Nephron progenitor cell (in vitro differentiated cells): Measurements from ENCODE around the gene PLA2G4F.

Experiments
- DNase-seq: peaks from one replicate; pipeline ENCODE4 v3.0.0; 2021
- H3K27ac Mint-ChIP-seq: 2 replicates; pipeline ENCODE4 v1.8.0; 2021; ENCODE audit warnings: mild to moderate bottlenecking, moderate library complexity, mixed read lengths
- H3K27me3 Mint-ChIP-seq: 2 replicates; pipeline ENCODE4 v1.8.0; 2021; ENCODE audit warnings: mild to moderate bottlenecking, low read depth, mixed read lengths; ENCODE audit not compliant: poor library complexity
- H3K36me3 Mint-ChIP-seq: 2 replicates; pipeline ENCODE4 v1.8.0; 2021; ENCODE audit warnings: low read depth, mixed read lengths
- H3K4me1 Mint-ChIP-seq: 2 replicates; pipeline ENCODE4 v1.8.0; 2021; ENCODE audit warnings: mixed read lengths
- H3K4me3 Mint-ChIP-seq: 2 replicates; pipeline ENCODE4 v1.8.0; 2021; ENCODE audit warnings: mild to moderate bottlenecking, moderate library complexity, mixed read lengths
- H3K9me3 Mint-ChIP-seq: 2 replicates; pipeline ENCODE4 v1.8.0; 2021; ENCODE audit warnings: mild to moderate bottlenecking, moderate library complexity, mixed read lengths
- CTCF ChIP-seq: fragments of 200-600 bp; sonication (generic); IDR thresholded peaks from 2 replicates; pipeline ENCODE4 v1.5.0; 2021; ENCODE audit warnings: antibody characterized with exemption

PLA2G4F gene

GRCh38 chr15:42194513-42194912 lies 38.1 kb upstream of the PLA2G4F start:
- H3K4me1 Mint-ChIP-seq: no peaks in the 10 kb centered on the region
- DNase-seq: no peak
- no peak overlapping the region for H3K4me3 Mint-ChIP-seq
- H3K9me3 Mint-ChIP-seq: peaks cover 22% of the 10 kb centered on the region
- no peak for TF ChIP-seq CTCF
- H3K36me3 Mint-ChIP-seq: peaks cover 67% of the 10 kb centered on the region
- H3K27ac Mint-ChIP-seq: no peak overlapping the region
- H3K27me3 Mint-ChIP-seq: no peaks in the 10 kb centered on the region

GRCh38 chr15:42193383-42193782 lies 36.9 kb upstream of the PLA2G4F start:
- Mint-ChIP-seq H3K27me3 (no peaks in the 10 kb centered on the region), H3K4me3 (no peak overlapping the region), H3K9me3 (peaks cover 22% of the 10 kb centered on the region), H3K36me3 (peaks cover 65% of the 10 kb centered on the region), H3K4me1 (no peaks in the 10 kb centered on the region), H3K27ac (no peak overlapping the region)
- no peak for TF ChIP-seq CTCF
- no peak for DNase-seq

- DNase-seq: no peak
- no peak for TF ChIP-seq CTCF
- H3K36me3 Mint-ChIP-seq: peaks cover 66% of the 10 kb centered on the region
- H3K9me3 Mint-ChIP-seq: peaks cover 17% of the 10 kb centered on the region
- no peaks in the 10 kb centered on the region for H3K4me1 Mint-ChIP-seq
- H3K27me3 Mint-ChIP-seq: no peaks in the 10 kb centered on the region
- H3K4me3 Mint-ChIP-seq: no peak overlapping the region
- no peak overlapping the region for H3K27ac Mint-ChIP-seq
Measured at GRCh38 chr15:42191610-42192346, 35.3 kb upstream of the PLA2G4F start.

- peaks cover 6% of the 10 kb centered on the region for H3K9me3 Mint-ChIP-seq
- H3K4me3 Mint-ChIP-seq: no peak overlapping the region
- no peaks in the 10 kb centered on the region for H3K27me3 Mint-ChIP-seq
- no peak overlapping the region for H3K27ac Mint-ChIP-seq
- TF ChIP-seq CTCF: no peak
- no peaks in the 10 kb centered on the region for H3K4me1 Mint-ChIP-seq
- DNase-seq: no peak
- H3K36me3 Mint-ChIP-seq: peaks cover 66% of the 10 kb centered on the region
Measured at GRCh38 chr15:42190370-42190769, 33.9 kb upstream of the PLA2G4F start.

- no peak for TF ChIP-seq CTCF
- H3K27ac Mint-ChIP-seq: no peak overlapping the region
- no peak overlapping the region for H3K4me3 Mint-ChIP-seq
- DNase-seq: no peak
- peaks cover 77% of the 10 kb centered on the region for H3K36me3 Mint-ChIP-seq
- H3K27me3 Mint-ChIP-seq: no peaks in the 10 kb centered on the region
- no peaks in the 10 kb centered on the region for H3K9me3 Mint-ChIP-seq
- no peaks in the 10 kb centered on the region for H3K4me1 Mint-ChIP-seq
Measured at GRCh38 chr15:42185801-42186200, 29.4 kb upstream of the PLA2G4F start.

- Mint-ChIP-seq H3K36me3 (peaks cover 81% of the 10 kb centered on the region), H3K4me3 (no peak overlapping the region)
- no peak for TF ChIP-seq CTCF
Measured at GRCh38 chr15:42184736-42185135, 28.3 kb upstream of the PLA2G4F start.

More at GRCh38 chr15:42184736-42185135, 28.3 kb upstream of the PLA2G4F start:
- Mint-ChIP-seq H3K27me3 (no peaks in the 10 kb centered on the region), H3K4me1 (no peaks in the 10 kb centered on the region), H3K9me3 (no peaks in the 10 kb centered on the region), H3K27ac (no peak overlapping the region)
- DNase-seq: no peak
